Measurements from ENCODE around the gene PLD4. TPM values are rescaled to one million over a fixed set of nuclear protein-coding genes. Genes with fewer than 3 reads are reported as not detected.

The PLD4 gene
- total RNA-seq: not detected

- Mint-ChIP-seq H3K9me3 (peaks cover 3% of the 10 kb centered on the region), H3K27me3 (peaks cover 2% of the 10 kb centered on the region), H3K4me1 (ENCODE audit: low read depth) (peaks cover 3% of the 10 kb centered on the region), H3K27ac (no peak within 1 kb of the TSS), H3K36me3 (no peaks in the 10 kb centered on the region), H3K4me3 (no peak within 1 kb of the TSS)
- ChIA-PET POLR2A (no interaction called here), CTCF (no interaction called here)
- intact Hi-C loops (cut with micrococcal nuclease): no loop called here
- no peak for DNase-seq
These were observed at the start of gene PLD4 for GRCh38 chr14:104924421-104925213. Gene PLD4, plus strand, starts transcription at chr14:104924879. Its CDS starts 2,262 bp downstream, at chr14:104927141.

GRCh38 chr14:104875412-104875751, 49.3 kb upstream of the PLD4 start:
- ChIA-PET CTCF (no interaction called here), POLR2A (no interaction called here)
- Mint-ChIP-seq H3K27ac (no peak overlapping the region), H3K27me3 (peaks cover 2% of the 10 kb centered on the region), H3K4me3 (no peak overlapping the region), H3K4me1 (ENCODE audit: low read depth) (peaks cover 6% of the 10 kb centered on the region), H3K36me3 (no peaks in the 10 kb centered on the region), H3K9me3 (no peaks in the 10 kb centered on the region)
- intact Hi-C loops (cut with micrococcal nuclease): no loop called here
- DNase-seq: no peak

GRCh38 chr14:104875811-104876210, 48.9 kb upstream of the PLD4 start:
- ChIA-PET CTCF (no interaction called here), POLR2A (no interaction called here)
- no peak overlapping the region for H3K27ac Mint-ChIP-seq
- H3K36me3 Mint-ChIP-seq: no peaks in the 10 kb centered on the region
- H3K4me3 Mint-ChIP-seq: no peak overlapping the region
- DNase-seq: no peak
- intact Hi-C loops (cut with micrococcal nuclease): no loop called here
- H3K27me3 Mint-ChIP-seq: peaks cover 2% of the 10 kb centered on the region
- H3K9me3 Mint-ChIP-seq: no peaks in the 10 kb centered on the region
- peaks cover 6% of the 10 kb centered on the region for H3K4me1 Mint-ChIP-seq (ENCODE audit: low read depth)

- ChIA-PET CTCF (no interaction called here), POLR2A (no interaction called here)
- peak; percentile 57 for DNase-seq
- intact Hi-C loops (cut with micrococcal nuclease): no loop called here
- Mint-ChIP-seq H3K4me1 (ENCODE audit: low read depth) (peaks cover 6% of the 10 kb centered on the region), H3K9me3 (no peaks in the 10 kb centered on the region), H3K36me3 (no peaks in the 10 kb centered on the region), H3K27ac (no peak overlapping the region), H3K27me3 (peaks cover 2% of the 10 kb centered on the region), H3K4me3 (no peak overlapping the region)
These were observed 48.4 kb upstream of the PLD4 start for GRCh38 chr14:104876251-104876699.

GRCh38 chr14:104877066-104877805, 47.4 kb upstream of the PLD4 start:
- Mint-ChIP-seq H3K27me3 (peaks cover 2% of the 10 kb centered on the region), H3K4me1 (ENCODE audit: low read depth) (peaks cover 6% of the 10 kb centered on the region), H3K36me3 (no peaks in the 10 kb centered on the region), H3K27ac (no peak overlapping the region), H3K9me3 (no peaks in the 10 kb centered on the region), H3K4me3 (no peak overlapping the region)
- intact Hi-C loops (cut with micrococcal nuclease): no loop called here
- DNase-seq: no peak
- CTCF ChIA-PET: no interaction called here
- POLR2A ChIA-PET: no interaction called here

- DNase-seq: no peak
- Mint-ChIP-seq H3K9me3 (no peaks in the 10 kb centered on the region), H3K36me3 (no peaks in the 10 kb centered on the region), H3K4me1 (ENCODE audit: low read depth) (no peaks in the 10 kb centered on the region), H3K4me3 (no peak overlapping the region), H3K27me3 (no peaks in the 10 kb centered on the region), H3K27ac (no peak overlapping the region)
- ChIA-PET POLR2A (no interaction called here), CTCF (no interaction called here)
- intact Hi-C loops (cut with micrococcal nuclease): no loop called here
These were observed 46.7 kb upstream of the PLD4 start for GRCh38 chr14:104877806-104878550.

GRCh38 chr14:104878582-104878981, 46.1 kb upstream of the PLD4 start:
- no peak for DNase-seq
- intact Hi-C loops (cut with micrococcal nuclease): no loop called here
- H3K36me3 Mint-ChIP-seq: no peaks in the 10 kb centered on the region
- no peaks in the 10 kb centered on the region for H3K4me1 Mint-ChIP-seq (ENCODE audit: low read depth)
- POLR2A ChIA-PET: no interaction called here
- no peaks in the 10 kb centered on the region for H3K9me3 Mint-ChIP-seq
- no peaks in the 10 kb centered on the region for H3K27me3 Mint-ChIP-seq
- H3K27ac Mint-ChIP-seq: no peak overlapping the region
- H3K4me3 Mint-ChIP-seq: no peak overlapping the region
- CTCF ChIA-PET: no interaction called here

GRCh38 chr14:104879201-104879982, 45.3 kb upstream of the PLD4 start:
- Mint-ChIP-seq H3K27ac (no peak overlapping the region), H3K9me3 (no peaks in the 10 kb centered on the region), H3K27me3 (no peaks in the 10 kb centered on the region), H3K4me3 (no peak overlapping the region), H3K4me1 (ENCODE audit: low read depth) (no peaks in the 10 kb centered on the region), H3K36me3 (no peaks in the 10 kb centered on the region)
- ChIA-PET POLR2A (no interaction called here), CTCF (no interaction called here)
- no peak for DNase-seq
- intact Hi-C loops (cut with micrococcal nuclease): no loop called here

GRCh38 chr14:104879983-104880565, 44.6 kb upstream of the PLD4 start:
- H3K9me3 Mint-ChIP-seq: no peaks in the 10 kb centered on the region
- ChIA-PET POLR2A (no interaction called here), CTCF (no interaction called here)
- H3K27me3 Mint-ChIP-seq: no peaks in the 10 kb centered on the region
- DNase-seq: no peak
- no peak overlapping the region for H3K4me3 Mint-ChIP-seq
- H3K27ac Mint-ChIP-seq: no peak overlapping the region
- H3K4me1 Mint-ChIP-seq (ENCODE audit: low read depth): no peaks in the 10 kb centered on the region
- intact Hi-C loops (cut with micrococcal nuclease): no loop called here
- no peaks in the 10 kb centered on the region for H3K36me3 Mint-ChIP-seq

- CTCF ChIA-PET: no interaction called here
- intact Hi-C loops (cut with micrococcal nuclease): no loop called here
- Mint-ChIP-seq H3K4me3 (no peak overlapping the region), H3K27me3 (no peaks in the 10 kb centered on the region), H3K36me3 (no peaks in the 10 kb centered on the region), H3K4me1 (ENCODE audit: low read depth) (no peaks in the 10 kb centered on the region), H3K9me3 (no peaks in the 10 kb centered on the region), H3K27ac (no peak overlapping the region)
- no peak for DNase-seq
- POLR2A ChIA-PET: no interaction called here
These were observed 44.0 kb upstream of the PLD4 start for GRCh38 chr14:104880584-104881210.

- Mint-ChIP-seq H3K27ac (no peak overlapping the region), H3K27me3 (no peaks in the 10 kb centered on the region), H3K9me3 (no peaks in the 10 kb centered on the region), H3K4me3 (no peak overlapping the region), H3K4me1 (ENCODE audit: low read depth) (no peaks in the 10 kb centered on the region), H3K36me3 (no peaks in the 10 kb centered on the region)
- DNase-seq: no peak
- intact Hi-C loops (cut with micrococcal nuclease): no loop called here
- POLR2A ChIA-PET: no interaction called here
- CTCF ChIA-PET: no interaction called here
These were observed 43.2 kb upstream of the PLD4 start for GRCh38 chr14:104881369-104881979.
